NK-92 (cell line): ENCODE results near the gene YIPF3.
"Not testable (repeated sequence)": the region's sequence is repeated elsewhere in the genome, so short reads cannot be mapped to it uniquely, and the experiment has no call there.

Experiments
- DNase-seq: peaks from one replicate; lab custom pipeline; 2025; ENCODE audit not compliant: unreplicated experiment; lab: John Stamatoyannopoulos, UW

YIPF3 gene

DNA sequence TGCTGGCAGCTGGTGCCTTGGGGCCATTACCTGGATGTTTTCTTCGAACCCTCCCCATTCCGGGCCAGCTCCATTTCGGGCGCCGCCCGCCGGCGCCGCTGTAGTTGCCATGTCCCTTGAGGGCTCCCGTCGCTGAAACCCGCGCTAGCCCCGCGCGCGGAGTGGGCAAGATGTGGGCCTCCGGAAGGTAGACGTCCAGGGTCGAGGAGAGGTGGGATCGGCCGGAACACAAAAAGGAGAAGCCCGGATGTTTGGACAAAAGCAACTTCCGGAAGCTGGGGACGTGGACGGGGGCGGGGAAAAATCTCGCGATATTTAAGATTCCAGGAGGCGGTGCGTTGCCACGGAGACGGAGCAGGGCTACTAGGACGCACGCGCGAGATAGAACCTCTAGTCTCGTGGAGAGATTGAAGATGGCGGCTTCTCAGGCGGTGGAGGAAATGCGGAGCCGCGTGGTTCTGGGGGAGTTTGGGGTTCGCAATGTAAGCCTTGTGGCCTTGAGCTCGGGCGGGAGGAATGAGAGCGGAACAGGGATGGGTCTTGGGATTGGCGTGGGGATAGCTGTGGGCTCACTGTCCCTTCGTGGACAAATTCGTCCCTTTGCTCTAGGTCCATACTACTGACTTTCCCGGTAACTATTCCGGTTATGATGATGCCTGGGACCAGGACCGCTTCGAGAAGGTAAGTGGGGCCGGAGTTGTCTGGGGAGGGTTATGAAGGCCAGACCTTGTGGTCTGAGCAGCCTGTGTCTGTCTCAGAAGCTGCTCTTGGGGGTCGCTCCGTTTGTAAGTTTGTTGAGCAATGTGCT is at the start of gene YIPF3, which contains the start of gene POLR1C:
TSS of gene YIPF3 (minus strand) at position 230 of the 808 bp plus-strand sequence. CDS start at position 111, 119 bp downstream.
TSS of gene POLR1C (plus strand) at position 393 of the 808 bp plus-strand sequence. CDS start at position 414, 21 bp downstream.
- peak; percentile 74 for DNase-seq

- no peak for DNase-seq
These were observed 42.6 kb upstream of the YIPF3 start for GRCh38 chr6:43559328-43559727.

GRCh38 chr6:43557620-43558019 is 40.9 kb upstream of the YIPF3 start:
- not testable (repeated sequence) for DNase-seq

DNA sequence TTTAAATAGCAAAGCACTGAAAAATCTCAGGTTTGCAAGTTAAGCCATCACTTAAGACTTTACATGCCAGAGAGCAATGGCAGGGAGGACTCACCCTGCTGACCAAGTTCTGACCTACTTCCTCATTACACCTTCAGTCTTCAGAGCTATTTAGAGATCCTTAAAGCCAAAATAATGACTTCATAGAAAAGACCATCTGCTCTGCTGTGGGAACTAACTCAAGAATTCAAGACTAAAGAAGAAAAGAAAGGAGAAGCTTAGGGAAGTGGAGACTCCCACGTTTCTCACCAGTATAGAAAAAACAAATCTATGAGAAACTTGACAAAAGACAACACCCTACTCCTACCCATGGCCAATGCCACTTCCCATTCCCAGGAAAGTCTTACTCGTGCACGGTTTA is 30.5 kb upstream of the YIPF3 start:
- DNase-seq = no peak

DNA sequence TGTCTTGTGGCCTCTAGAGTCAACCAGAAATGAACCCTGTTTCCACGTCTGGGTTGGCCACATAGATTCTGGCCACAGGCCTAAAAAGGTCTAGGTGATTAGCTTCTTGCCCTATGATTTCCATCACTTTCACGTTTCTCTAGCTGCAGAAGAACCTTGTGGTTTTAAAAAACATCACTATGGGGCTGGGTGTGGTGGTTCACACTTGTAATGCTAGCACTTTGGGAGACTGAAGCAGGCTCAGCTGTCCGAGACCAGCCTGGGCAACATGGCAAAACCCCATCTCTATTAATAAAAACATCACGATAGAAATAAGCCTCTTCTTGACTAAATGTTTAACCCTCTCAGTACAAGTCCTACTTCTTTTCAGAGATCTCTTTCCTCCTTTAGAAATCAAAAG is 27.7 kb upstream of the YIPF3 start:
- no peak for DNase-seq

GRCh38 chr6:43541774-43542471 is 25.2 kb upstream of the YIPF3 start:
- no peak for DNase-seq

DNA sequence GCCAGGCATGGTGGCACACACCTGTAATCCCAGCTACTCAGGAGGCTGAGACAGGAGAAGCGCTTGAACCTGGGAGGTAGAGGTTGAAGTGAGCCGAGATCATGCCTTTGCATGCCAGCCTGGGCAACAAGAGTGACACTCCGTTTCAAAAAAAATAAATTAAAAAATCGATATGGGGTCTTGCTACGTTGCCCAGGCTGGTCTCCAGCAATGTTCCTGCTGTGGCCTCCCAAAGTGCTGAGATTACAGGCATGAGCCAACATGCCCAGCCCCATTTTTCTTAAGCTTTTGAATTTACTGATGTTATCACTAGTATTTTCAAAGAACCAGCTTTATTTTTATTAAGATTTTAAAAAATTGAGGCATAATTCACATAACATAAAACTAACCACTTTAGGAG is 23.8 kb upstream of the YIPF3 start:
- DNase-seq = no peak

DNA sequence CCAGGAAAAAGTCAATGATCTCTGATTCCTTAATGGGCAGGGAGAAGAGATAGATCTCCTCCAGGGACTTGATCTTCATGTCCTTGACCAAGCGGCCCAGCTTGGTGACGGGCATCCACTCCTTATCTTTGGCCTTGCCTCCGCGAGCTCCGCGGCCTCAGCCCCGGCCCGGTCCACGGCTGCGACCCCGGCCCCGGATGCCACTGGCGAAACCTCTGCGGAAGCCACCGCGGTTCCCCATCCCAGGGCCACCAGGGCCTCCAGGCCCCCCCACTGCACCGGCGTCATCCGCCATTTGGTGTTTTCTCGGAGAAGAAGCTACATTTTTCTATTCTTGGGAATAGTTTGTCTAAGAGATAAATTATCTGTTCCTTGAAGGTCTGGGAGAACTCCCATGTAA is 22.7 kb upstream of the YIPF3 start:
- DNase-seq = not testable (repeated sequence)

DNA sequence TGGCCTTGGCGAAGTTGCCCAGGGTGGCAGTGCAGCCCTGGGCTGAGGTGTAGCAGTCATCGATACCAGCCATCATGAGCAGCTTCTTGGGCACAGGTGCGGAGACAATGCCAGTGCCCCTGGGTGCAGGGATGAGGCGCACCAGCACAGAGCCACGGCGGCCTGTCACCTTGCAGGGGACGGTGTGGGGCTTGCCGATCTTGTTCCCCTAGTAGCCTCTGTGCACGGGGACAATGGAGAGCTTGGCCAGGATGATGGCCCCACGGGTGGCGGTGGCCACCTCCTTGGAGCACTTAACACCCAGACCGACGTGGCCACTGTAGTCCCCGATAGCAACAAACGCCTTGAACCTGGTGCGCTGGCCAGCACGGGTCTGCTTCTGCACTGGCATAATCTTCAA is 22.3 kb upstream of the YIPF3 start:
- not testable (repeated sequence) for DNase-seq

- no peak for DNase-seq
These were observed 15.5 kb upstream of the YIPF3 start for GRCh38 chr6:43532201-43532600.

DNA sequence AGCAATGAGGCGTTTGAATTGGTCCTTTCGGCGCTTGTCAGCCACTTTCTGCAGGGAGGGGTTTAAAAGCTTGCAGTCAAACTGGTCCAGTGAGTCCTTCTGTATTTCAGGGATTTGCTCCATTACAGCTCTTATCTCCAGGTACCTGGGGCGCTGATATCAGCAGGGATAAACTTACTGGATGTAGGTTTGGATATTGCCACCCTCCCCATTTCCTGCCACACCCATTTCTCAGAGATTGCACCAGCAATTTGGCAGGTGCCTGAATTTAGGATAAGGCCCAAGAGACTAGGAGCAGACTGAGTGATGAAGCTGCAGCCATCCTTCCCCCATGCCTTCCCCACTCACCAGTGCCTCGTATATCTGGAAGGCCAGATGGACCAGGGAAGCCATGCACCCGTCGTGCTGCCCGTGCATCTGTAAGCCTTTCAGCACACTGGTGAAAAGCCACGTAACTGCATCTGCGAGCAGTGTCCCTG is 7.8 kb upstream of the YIPF3 start:
- DNase-seq = no peak

DNA sequence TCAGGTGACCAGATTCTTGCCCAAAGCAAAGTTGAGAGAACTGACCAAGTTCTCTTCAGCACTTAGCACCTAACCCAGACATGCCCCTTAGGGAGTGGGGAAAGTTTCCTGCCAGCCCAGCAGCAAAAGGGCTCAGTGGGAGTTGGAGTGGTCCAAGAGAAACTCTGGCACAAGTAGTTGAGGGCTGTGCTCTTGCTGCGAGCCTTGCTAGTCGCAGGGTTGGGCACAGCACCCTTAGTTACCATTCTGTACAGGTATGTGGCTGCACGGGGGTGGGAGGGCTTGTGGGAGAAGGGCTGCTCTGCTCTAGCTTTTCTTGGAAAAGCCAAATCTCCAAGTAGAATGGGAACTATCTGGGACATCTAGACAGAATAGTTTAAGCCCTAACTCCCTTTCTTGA is 6.6 kb upstream of the YIPF3 start:
- no peak for DNase-seq

GRCh38 chr6:43522547-43523261 is 6.0 kb upstream of the YIPF3 start:
- DNase-seq = no peak

DNA sequence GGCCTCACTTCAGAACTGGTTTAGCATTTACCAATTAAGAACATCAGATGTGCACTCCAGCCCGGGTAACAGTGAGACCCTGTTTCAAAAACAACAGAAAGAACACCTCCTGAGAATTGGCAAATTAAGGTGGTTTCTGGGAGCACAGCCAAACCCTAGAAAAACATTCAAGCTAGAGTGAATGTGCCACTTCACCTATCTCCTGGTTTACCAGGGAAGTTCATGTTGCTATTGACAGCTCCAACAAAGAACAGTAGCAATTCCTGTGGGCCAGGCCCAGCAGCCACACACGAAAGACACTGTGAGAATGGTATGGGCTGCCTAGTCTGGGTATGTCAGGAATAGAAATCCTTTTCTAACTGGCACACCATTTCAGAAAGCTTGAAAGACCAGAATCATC is 5.1 kb upstream of the YIPF3 start:
- no peak for DNase-seq

- no peak for DNase-seq
These were observed 3.4 kb upstream of the YIPF3 start for GRCh38 chr6:43520097-43520496.

DNA sequence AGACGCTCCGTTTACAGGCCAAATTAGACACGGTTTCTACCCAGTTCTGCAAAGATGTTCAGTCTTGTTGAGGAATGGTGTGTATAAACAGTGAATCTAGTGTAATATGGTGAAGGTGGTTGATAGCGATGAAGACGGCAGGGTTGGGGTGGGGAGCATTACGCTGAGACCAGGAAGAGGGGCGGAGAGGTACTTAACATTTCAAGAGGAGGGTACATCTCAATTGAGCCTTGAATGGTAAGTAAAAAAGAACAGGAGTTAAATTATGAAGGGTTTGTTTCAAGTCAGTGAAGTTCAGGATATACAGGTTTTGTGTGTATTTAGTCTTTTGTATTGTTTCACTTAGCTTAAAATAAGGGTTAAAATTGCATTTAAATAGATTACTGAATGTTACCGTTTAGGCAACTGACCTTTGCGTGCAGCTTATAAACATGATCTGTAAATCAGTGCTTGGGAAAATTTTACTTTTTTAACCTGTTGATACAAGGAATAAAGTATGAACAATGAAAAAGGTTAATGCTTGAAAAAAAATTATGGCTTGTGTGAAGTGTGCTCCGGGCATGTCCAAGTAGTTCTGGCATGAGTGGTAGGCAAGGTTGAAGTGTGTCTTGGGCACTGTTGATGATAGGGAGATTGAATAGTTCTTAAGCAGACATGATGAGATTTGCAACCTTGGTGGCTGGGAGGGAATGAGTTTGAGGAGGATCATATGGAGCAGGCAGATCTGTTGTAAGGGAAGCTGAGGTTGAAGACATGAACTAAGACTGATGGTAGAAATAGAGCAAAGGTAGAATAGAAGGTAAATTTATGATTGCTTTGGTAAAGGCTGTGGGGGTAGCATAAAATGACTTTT is 1.0 kb upstream of the YIPF3 start:
- no peak for DNase-seq

DNA sequence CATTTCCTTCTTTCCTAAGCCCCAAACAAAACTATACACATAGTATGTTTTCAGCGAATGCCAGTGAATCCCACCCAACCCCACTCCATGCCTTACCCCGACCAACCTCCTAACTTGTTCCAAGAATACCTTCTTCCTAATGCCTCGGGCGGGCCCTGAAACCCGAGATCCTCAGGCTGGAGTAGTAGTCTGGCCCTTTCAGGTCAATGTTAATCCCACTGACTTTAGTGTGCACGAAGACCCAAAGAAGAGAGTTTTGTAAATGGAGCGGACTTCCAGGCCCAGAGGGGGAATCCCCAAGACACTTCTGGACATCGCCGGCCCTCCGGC is 394 bp downstream of the YIPF3 start:
- DNase-seq = no peak

GRCh38 chr6:43515808-43516207 is 918 bp downstream of the YIPF3 start:
- no peak for DNase-seq

GRCh38 chr6:43511824-43512415 is 4.8 kb downstream of the YIPF3 start:
- DNase-seq = no peak

DNA sequence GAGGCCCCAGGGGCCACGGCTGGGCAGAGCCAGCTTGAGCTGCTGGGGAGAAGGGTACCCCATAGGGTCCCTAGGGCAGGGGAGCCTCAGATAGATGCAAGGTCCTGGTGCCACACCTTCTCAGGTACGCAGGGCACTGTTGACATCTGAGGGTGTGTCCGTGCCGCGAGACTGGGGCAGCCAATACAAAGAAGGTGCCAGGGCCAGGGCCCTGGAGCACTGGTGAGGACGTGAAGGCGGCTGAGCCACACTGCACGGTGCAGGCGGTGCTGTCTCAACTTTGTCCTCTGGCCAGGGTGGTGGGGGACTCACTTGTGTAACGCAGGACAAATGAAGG is 5.9 kb downstream of the YIPF3 start:
- no peak for DNase-seq
